Ishikawa (cell line): ENCODE data around the gene ZNF641.

Experiments used
- CREB1 ChIP-seq: IDR thresholded peaks from 2 replicates; pipeline ENCODE4 v1.6.1; 2012; ENCODE audit warnings: low read depth
- NFIC ChIP-seq: IDR thresholded peaks from 2 replicates; pipeline ENCODE4 v1.6.1; 2012
- RAD21 ChIP-seq: IDR thresholded peaks from 2 replicates; pipeline ENCODE4 v1.6.1; 2012; ENCODE audit warnings: low read depth
- YY1 ChIP-seq: IDR thresholded peaks from 2 replicates; pipeline ENCODE4 v1.6.1; 2012; ENCODE audit warnings: low read depth
- TF ChIP-seq, protein P1 (sequence below): IDR thresholded peaks from 2 replicates; pipeline ENCODE4 v1.6.1; 2012; ENCODE audit warnings: low read depth, mild to moderate bottlenecking
- TF ChIP-seq, protein P2 (sequence below): IDR thresholded peaks from 2 replicates; pipeline ENCODE4 v1.6.1; 2012

DNA sequence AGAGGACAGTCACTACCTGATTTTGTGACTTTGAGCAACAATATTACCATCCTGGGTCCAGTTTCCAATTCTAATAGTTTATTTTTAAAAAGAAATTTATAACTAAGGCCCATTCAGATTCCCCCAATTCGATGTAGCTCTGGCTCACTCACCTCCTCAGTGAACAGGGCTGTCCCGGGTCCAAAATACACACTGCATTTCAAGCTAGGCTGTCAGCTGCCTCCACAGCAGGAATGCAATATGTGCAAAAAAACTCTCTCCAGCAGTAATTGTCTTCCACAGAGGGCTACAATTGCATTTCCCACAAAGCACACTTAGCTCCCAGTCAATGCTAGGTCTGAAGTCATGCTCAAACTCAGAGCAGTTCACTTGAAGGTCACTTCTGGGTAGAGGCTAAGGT lies 39.3 kb upstream of the ZNF641 start:
- no peak for TF ChIP-seq YY1
- no peak for TF ChIP-seq NFIC
- TF ChIP-seq CREB1 = no peak
- TF ChIP-seq, protein P1, sequence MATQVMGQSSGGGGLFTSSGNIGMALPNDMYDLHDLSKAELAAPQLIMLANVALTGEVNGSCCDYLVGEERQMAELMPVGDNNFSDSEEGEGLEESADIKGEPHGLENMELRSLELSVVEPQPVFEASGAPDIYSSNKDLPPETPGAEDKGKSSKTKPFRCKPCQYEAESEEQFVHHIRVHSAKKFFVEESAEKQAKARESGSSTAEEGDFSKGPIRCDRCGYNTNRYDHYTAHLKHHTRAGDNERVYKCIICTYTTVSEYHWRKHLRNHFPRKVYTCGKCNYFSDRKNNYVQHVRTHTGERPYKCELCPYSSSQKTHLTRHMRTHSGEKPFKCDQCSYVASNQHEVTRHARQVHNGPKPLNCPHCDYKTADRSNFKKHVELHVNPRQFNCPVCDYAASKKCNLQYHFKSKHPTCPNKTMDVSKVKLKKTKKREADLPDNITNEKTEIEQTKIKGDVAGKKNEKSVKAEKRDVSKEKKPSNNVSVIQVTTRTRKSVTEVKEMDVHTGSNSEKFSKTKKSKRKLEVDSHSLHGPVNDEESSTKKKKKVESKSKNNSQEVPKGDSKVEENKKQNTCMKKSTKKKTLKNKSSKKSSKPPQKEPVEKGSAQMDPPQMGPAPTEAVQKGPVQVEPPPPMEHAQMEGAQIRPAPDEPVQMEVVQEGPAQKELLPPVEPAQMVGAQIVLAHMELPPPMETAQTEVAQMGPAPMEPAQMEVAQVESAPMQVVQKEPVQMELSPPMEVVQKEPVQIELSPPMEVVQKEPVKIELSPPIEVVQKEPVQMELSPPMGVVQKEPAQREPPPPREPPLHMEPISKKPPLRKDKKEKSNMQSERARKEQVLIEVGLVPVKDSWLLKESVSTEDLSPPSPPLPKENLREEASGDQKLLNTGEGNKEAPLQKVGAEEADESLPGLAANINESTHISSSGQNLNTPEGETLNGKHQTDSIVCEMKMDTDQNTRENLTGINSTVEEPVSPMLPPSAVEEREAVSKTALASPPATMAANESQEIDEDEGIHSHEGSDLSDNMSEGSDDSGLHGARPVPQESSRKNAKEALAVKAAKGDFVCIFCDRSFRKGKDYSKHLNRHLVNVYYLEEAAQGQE = no peak
- no peak for TF ChIP-seq RAD21
- TF ChIP-seq, protein P2, sequence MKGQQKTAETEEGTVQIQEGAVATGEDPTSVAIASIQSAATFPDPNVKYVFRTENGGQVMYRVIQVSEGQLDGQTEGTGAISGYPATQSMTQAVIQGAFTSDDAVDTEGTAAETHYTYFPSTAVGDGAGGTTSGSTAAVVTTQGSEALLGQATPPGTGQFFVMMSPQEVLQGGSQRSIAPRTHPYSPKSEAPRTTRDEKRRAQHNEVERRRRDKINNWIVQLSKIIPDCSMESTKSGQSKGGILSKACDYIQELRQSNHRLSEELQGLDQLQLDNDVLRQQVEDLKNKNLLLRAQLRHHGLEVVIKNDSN = no peak
